ENCODE results near the gene SGPP2.

Gene SGPP2

DNA sequence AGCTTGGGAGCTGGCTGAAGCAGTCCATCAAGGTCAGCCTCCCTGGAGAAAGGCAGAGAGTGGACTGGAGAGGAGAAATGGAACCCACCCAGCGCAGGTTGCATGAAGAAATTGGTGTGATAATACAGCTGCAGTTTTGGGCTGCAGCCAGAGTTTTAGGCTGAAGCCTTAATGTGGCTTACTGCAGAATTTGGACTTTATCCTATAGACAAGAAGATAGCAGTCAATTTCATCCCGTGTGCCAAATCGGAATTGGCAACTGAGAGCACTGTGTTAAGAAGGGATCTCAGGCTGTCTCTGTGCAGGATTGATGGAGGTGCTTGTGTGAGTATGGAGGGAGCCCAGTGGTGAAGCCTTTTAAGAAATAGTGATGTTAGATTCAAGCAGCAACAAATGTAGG lies 7.5 kb downstream of the SGPP2 start:
- no peak for TF ChIP-seq TAF1 (IDR thresholded peaks at IDR 0.05; ENCODE audit: borderline replicate concordance, insufficient read depth, low read length)

- TF ChIP-seq, protein P1, sequence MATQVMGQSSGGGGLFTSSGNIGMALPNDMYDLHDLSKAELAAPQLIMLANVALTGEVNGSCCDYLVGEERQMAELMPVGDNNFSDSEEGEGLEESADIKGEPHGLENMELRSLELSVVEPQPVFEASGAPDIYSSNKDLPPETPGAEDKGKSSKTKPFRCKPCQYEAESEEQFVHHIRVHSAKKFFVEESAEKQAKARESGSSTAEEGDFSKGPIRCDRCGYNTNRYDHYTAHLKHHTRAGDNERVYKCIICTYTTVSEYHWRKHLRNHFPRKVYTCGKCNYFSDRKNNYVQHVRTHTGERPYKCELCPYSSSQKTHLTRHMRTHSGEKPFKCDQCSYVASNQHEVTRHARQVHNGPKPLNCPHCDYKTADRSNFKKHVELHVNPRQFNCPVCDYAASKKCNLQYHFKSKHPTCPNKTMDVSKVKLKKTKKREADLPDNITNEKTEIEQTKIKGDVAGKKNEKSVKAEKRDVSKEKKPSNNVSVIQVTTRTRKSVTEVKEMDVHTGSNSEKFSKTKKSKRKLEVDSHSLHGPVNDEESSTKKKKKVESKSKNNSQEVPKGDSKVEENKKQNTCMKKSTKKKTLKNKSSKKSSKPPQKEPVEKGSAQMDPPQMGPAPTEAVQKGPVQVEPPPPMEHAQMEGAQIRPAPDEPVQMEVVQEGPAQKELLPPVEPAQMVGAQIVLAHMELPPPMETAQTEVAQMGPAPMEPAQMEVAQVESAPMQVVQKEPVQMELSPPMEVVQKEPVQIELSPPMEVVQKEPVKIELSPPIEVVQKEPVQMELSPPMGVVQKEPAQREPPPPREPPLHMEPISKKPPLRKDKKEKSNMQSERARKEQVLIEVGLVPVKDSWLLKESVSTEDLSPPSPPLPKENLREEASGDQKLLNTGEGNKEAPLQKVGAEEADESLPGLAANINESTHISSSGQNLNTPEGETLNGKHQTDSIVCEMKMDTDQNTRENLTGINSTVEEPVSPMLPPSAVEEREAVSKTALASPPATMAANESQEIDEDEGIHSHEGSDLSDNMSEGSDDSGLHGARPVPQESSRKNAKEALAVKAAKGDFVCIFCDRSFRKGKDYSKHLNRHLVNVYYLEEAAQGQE (IDR thresholded peaks at IDR 0.05; ENCODE audit: insufficient read depth in 1 of 2, low read depth in 2 of 2, low read length in 2 of 2), result no peak
- no peak for TF ChIP-seq POLR2AphosphoS5 (IDR thresholded peaks at IDR 0.05; ENCODE audit: low read depth, low read length)
- TF ChIP-seq TAF1 (IDR thresholded peaks at IDR 0.05; ENCODE audit: borderline replicate concordance, insufficient read depth, low read length), result no peak
Observed at GRCh38 chr2:222433332-222434173, 9.2 kb downstream of the SGPP2 start.

GRCh38 chr2:222434204-222434603 lies 9.9 kb downstream of the SGPP2 start:
- TF ChIP-seq POLR2AphosphoS5 (IDR thresholded peaks at IDR 0.05; ENCODE audit: low read depth, low read length) (no peak), FOXP2 (optimal IDR thresholded peaks at IDR 0.05; ENCODE audit: borderline replicate concordance, extremely low read depth, extremely low read length, insufficient read depth) (no peak), TAF1 (IDR thresholded peaks at IDR 0.05; ENCODE audit: borderline replicate concordance, insufficient read depth, low read length) (no peak), SIN3A (IDR thresholded peaks at IDR 0.05; ENCODE audit: borderline replicate concordance, insufficient read depth, low read length) (no peak)
- TF ChIP-seq, protein P1 (IDR thresholded peaks at IDR 0.05; ENCODE audit: insufficient read depth in 1 of 2, low read depth in 2 of 2, low read length in 2 of 2), result no peak

DNA sequence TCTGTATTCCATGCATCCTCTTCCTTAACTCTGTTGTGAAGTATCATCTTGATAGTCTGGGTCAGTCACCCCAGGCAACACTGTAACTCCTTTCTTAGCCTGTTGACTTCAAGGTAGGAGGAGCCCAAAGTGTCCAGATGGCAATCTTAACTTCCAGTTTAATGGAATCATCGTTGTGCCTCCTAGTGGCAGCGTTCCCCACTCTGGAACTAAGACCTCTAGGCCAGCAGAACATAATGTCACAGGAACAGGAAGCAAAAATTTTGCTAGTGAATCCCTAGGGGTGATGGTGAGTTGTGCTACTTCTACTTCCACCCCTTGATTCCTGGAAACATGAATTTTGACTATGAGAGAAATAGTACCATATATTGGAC lies 11.7 kb downstream of the SGPP2 start:
- TF ChIP-seq SIN3A (IDR thresholded peaks at IDR 0.05; ENCODE audit: borderline replicate concordance, insufficient read depth, low read length) (no peak), FOXP2 (optimal IDR thresholded peaks at IDR 0.05; ENCODE audit: borderline replicate concordance, extremely low read depth, extremely low read length, insufficient read depth) (no peak), POLR2AphosphoS5 (IDR thresholded peaks at IDR 0.05; ENCODE audit: low read depth, low read length) (no peak), TAF1 (IDR thresholded peaks at IDR 0.05; ENCODE audit: borderline replicate concordance, insufficient read depth, low read length) (no peak)
- TF ChIP-seq, protein P1 (IDR thresholded peaks at IDR 0.05; ENCODE audit: insufficient read depth in 1 of 2, low read depth in 2 of 2, low read length in 2 of 2), result no peak

GRCh38 chr2:222439692-222440091 lies 15.3 kb downstream of the SGPP2 start:
- TF ChIP-seq FOXP2 (optimal IDR thresholded peaks at IDR 0.05; ENCODE audit: borderline replicate concordance, extremely low read depth, extremely low read length, insufficient read depth) (no peak), SIN3A (IDR thresholded peaks at IDR 0.05; ENCODE audit: borderline replicate concordance, insufficient read depth, low read length) (no peak), POLR2AphosphoS5 (IDR thresholded peaks at IDR 0.05; ENCODE audit: low read depth, low read length) (no peak), TAF1 (IDR thresholded peaks at IDR 0.05; ENCODE audit: borderline replicate concordance, insufficient read depth, low read length) (no peak)
- TF ChIP-seq, protein P1 (IDR thresholded peaks at IDR 0.05; ENCODE audit: insufficient read depth in 1 of 2, low read depth in 2 of 2, low read length in 2 of 2), result no peak

Data from PFSK-1 (cell line).